ENCODE measurements around the gene EFNB3.

DNA sequence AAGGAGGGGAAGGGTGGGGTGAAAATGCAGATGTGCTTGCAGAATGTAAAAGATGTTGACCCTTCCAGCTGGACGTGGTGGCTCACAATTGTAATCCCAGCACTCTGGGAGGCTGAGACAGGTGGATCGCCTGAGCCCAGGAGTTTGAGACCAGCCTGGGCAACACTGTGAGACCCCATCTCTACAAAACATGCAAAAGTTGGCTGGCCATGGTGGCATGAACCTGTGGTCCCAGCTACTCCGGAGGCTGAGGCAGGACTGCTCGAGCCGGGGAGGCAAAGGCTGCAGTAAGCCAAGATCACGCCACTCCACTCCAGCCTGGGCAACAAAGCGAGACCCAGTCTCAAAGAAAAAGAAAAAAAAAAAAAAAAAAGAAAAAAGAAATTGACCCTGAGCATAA lies 36.5 kb upstream of the EFNB3 start:
- TF ChIP-seq ZNF157 (tag by site-specific recombination; IDR thresholded peaks at IDR 0.05) = no peak
- no peak for TF ChIP-seq ZNF768 (tag by site-specific recombination; IDR thresholded peaks at IDR 0.05)
- no peak for TF ChIP-seq ZNF175 (tag by site-specific recombination; IDR thresholded peaks at IDR 0.05)
- TF ChIP-seq, protein P1, sequence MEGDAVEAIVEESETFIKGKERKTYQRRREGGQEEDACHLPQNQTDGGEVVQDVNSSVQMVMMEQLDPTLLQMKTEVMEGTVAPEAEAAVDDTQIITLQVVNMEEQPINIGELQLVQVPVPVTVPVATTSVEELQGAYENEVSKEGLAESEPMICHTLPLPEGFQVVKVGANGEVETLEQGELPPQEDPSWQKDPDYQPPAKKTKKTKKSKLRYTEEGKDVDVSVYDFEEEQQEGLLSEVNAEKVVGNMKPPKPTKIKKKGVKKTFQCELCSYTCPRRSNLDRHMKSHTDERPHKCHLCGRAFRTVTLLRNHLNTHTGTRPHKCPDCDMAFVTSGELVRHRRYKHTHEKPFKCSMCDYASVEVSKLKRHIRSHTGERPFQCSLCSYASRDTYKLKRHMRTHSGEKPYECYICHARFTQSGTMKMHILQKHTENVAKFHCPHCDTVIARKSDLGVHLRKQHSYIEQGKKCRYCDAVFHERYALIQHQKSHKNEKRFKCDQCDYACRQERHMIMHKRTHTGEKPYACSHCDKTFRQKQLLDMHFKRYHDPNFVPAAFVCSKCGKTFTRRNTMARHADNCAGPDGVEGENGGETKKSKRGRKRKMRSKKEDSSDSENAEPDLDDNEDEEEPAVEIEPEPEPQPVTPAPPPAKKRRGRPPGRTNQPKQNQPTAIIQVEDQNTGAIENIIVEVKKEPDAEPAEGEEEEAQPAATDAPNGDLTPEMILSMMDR (tag by site-specific recombination; IDR thresholded peaks at IDR 0.05) = no peak
- no peak for TF ChIP-seq ZNF274 (IDR thresholded peaks at IDR 0.05; ENCODE audit: low read length)
- no peak for TF ChIP-seq ZNF274 (tag by site-specific recombination; IDR thresholded peaks at IDR 0.05; ENCODE audit: borderline replicate concordance)
- TF ChIP-seq, protein P2, sequence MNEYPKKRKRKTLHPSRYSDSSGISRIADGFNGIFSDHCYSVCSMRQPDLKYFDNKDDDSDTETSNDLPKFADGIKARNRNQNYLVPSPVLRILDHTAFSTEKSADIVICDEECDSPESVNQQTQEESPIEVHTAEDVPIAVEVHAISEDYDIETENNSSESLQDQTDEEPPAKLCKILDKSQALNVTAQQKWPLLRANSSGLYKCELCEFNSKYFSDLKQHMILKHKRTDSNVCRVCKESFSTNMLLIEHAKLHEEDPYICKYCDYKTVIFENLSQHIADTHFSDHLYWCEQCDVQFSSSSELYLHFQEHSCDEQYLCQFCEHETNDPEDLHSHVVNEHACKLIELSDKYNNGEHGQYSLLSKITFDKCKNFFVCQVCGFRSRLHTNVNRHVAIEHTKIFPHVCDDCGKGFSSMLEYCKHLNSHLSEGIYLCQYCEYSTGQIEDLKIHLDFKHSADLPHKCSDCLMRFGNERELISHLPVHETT (tag by site-specific recombination; IDR thresholded peaks at IDR 0.05) = no peak
- no peak for TF ChIP-seq MYNN (tag by site-specific recombination; IDR thresholded peaks at IDR 0.05; ENCODE audit: borderline replicate concordance)
- TF ChIP-seq EGR2 (tag by site-specific recombination; IDR thresholded peaks at IDR 0.05; ENCODE audit: low read depth) = no peak
- no peak for TF ChIP-seq ZNF112 (tag by site-specific recombination; IDR thresholded peaks at IDR 0.05)
- TF ChIP-seq ZNF138 (tag by site-specific recombination; IDR thresholded peaks at IDR 0.05; ENCODE audit: borderline replicate concordance) = no peak
- no peak for TF ChIP-seq ZNF324 (tag by site-specific recombination; IDR thresholded peaks at IDR 0.05)
- TF ChIP-seq ZNF404 (tag by site-specific recombination; IDR thresholded peaks at IDR 0.05) = no peak
- no peak for TF ChIP-seq ZNF311 (tag by site-specific recombination; IDR thresholded peaks at IDR 0.05; ENCODE audit: borderline replicate concordance)

Measured in HEK293 (cell line).